GM19468 (cell line): ENCODE results near the gene NEK11.
"Not testable (repeated sequence)": the region's sequence is repeated elsewhere in the genome, so short reads cannot be mapped to it uniquely, and the experiment has no call there.

Experiments
- ATAC-seq: cut with Tn5 transposase; IDR thresholded peaks from one replicate; pipeline ENCODE4 v1.9.1; 2021; ENCODE audit warnings: mild to moderate bottlenecking, moderate library complexity, moderate number of reproducible peaks; ENCODE audit not compliant: unreplicated experiment; ENCODE audit errors: extremely low read depth

NEK11 gene

DNA sequence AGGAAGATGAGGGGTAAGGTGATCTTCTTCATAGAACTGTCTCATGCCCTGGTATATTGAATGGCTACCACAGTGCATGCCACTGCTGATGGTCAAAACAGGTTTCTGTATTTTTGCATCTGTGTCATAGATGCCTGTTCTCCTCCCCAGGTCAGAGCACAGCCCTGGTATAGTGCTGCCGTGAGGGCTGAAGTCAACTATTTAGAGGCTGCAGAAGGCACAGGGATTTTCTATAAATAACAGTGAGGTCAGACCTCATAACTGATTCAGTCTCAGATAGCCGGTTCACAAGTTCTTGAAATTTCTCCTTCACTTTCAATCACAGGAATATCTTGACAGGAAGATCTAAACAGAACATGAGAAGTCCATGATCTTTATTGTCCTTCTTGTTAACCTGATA lies 255.7 kb downstream of the NEK11 start:
- ATAC-seq, result no peak

DNA sequence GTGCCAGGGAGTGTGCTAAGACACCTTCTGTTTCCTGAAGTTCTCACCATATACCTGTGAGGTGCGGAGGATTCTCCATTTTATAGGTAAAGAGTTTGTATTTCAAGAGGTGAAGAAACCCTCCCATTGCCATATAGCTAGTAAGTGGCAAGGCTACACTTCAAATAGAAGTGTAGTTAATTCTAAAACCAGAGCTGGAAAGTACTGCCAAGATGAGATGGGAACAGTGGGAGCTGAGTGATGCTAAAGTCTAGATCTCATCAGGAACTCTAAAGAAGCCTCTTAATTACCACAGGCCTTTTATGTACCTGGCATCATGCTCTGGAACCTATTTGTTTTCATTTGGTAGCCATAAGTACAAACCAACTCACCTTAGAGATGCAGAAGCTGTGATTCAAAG lies 256.3 kb downstream of the NEK11 start:
- ATAC-seq, result no peak

GRCh38 chr3:131283862-131284261 lies 257.2 kb downstream of the NEK11 start:
- no peak for ATAC-seq

- no peak for ATAC-seq
These were observed 257.6 kb downstream of the NEK11 start for GRCh38 chr3:131284302-131284701.

GRCh38 chr3:131285456-131285855 lies 258.8 kb downstream of the NEK11 start:
- no peak for ATAC-seq

GRCh38 chr3:131299836-131300235 lies 273.2 kb downstream of the NEK11 start:
- no peak for ATAC-seq

- no peak for ATAC-seq
These were observed 277.2 kb downstream of the NEK11 start for GRCh38 chr3:131303848-131304247.

- ATAC-seq, result no peak
These were observed 278.2 kb downstream of the NEK11 start for GRCh38 chr3:131304890-131305289.

DNA sequence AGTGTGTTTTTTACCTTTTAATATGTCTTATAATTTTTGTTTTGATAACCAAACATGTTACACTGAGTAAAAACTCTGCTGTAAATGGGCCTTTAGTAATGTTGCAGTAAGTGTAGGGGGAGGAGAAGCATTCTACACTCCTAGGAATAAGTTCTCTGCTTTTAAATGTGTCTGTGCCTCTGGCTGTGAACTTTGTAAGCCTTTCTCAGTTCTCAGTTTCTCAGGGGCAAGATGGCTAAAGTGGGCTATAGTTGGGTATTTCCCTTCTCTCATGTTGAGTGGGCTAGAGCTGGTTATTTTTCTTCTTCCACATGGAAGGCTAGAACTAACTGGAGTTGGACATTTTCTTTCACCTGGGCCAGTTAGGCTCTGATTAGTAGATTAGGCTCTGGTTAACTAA lies 279.6 kb downstream of the NEK11 start:
- ATAC-seq, result no peak

- no peak for ATAC-seq
These were observed 287.6 kb downstream of the NEK11 start for GRCh38 chr3:131314318-131314717.

DNA sequence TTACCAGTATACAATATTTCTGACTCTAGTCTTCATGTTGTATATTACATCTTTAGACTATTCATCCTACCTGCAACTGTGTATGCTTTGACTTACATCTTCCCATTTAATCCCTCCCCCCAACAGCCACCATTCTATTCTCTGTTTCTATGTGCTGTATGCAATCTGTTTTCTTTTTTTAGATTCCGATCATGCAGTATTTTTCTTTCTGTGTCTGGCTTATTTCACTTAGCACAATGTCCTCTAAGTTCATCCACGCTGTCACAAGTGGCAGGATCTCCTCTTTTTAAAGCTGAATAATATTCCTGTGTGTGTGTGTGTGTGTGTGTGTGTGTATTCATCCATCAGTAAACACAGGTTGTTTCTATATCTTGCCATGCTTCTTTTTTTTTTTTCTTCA lies 288.5 kb downstream of the NEK11 start:
- ATAC-seq, result no peak

- no peak for ATAC-seq
These were observed 291.0 kb downstream of the NEK11 start for GRCh38 chr3:131317667-131318066.

- ATAC-seq, result no peak
These were observed 296.3 kb downstream of the NEK11 start for GRCh38 chr3:131323014-131323413.

- ATAC-seq, result no peak
These were observed 297.1 kb downstream of the NEK11 start for GRCh38 chr3:131323792-131324191.

DNA sequence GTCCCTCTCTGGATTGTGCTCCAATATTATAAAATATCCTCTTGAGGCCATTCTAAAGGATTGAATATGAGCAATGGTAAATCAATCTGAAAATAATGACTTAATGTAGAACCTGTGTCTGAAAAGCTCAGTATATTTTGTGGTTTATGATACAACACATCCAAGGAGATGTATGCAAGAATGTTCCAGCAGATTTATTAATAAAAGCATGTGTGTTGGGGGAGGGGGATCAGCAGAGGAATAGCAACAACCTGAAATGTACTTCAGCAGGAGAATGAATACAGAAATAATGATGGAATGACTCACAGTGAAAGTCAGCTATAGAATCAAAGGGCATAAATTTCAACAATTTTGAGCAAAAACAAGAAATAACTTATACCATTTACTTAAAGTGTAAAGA lies 298.2 kb downstream of the NEK11 start:
- ATAC-seq, result no peak

DNA sequence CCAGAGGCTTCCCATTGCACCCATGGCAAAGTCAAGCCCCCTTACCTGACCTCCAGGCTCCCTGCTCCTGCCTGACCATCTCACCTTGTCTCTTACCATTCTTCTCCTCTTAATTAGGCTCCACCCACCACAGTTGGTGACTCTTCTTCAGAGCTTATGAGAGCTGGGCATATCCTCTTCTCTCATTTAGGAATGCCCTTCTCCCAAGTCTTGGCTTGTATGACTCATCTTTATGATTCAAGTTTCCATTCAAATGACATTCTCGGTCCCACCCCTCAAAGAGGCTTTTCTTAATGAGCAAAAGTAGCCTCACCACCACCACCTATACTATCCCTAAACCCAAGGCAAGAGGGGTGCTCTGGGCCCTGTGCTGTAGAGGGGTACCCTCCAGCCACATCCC lies 299.6 kb downstream of the NEK11 start:
- ATAC-seq, result no peak

DNA sequence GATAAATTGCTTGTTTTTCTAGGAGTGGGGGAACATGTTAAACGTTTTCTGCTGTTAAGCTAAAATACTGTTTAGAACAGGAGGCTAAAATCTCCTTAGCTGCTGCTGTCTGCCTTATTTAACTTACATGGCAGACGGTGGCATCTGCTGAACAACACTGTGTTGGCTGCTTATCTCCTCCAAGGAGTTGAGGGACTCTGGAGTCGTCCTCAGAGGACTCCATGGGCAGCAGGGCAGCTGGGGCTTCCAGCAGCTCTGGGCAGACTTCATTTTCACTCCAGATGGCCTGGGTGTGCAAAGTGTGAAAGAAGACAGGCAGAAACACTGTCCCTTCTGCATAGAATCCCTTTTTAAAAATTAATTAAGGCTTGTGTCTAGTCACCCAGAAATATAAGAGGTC lies 302.0 kb downstream of the NEK11 start:
- no peak for ATAC-seq

- ATAC-seq, result no peak
These were observed 303.1 kb downstream of the NEK11 start for GRCh38 chr3:131329774-131330173.

DNA sequence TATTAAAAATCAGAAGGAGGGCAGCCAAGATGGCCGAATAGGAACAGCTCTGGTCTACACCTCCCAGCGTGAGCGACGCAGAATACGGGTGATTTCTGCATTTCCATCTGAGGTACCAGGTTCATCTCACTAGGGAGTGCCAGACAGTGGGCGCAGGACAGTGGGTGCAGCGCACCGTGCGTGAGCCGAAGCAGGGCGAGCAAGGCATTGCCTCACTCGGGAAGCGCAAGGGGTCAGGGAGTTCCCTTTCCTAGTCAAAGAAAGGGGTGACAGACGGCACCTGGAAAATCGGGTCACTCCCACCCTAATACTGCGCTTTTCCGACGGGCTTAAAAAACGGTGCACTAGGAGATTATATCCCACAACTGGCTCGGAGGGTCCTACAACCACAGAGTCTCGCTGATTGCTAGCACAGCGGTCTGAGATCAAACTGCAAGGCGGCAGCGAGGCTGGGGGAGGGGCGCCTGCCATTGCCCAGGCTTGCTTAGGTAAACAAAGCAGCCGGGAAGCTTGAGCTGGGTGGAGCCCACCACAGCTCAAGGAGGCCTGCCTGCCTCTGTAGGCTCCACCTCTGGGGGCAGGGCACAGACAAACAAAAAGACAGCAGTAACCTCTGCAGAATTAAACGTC lies 304.9 kb downstream of the NEK11 start:
- not testable (repeated sequence) for ATAC-seq

GRCh38 chr3:131338948-131339640 lies 312.4 kb downstream of the NEK11 start:
- no peak for ATAC-seq

DNA sequence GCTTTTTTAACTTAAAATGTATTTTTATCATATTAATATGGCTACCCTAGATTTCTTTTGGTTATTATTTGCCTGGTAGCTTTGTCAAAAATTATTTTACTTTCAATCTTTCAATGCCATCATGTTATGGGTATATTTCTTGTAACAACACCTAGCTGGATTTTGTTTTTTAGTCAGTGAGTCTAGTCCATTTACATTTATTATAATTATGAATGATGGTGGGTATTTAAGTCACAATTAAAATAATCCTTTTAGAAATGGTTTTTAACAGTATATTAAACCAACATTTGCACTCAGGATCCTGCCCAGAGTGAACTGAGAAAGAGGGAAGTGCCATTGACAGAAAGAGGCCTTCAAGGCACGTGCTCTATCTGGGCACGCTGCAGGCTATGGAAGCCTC lies 315.1 kb downstream of the NEK11 start:
- no peak for ATAC-seq

DNA sequence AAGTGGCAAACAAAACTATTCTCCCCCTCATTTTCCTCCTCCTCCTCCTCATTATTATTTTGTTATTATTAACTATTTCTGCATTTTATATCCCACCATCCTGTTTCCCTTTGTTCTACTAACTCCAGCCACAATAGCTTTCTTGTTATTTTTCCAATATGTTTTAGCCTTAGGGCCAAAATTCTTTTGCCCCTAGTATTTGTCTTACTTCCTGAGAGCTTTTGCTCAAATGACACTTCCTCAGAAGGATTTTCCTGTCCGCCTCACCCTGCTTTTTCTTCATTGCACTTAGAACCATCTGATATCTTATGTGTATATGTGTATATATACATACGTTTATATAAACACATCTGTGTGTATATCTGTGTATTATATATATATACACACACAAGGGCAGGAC lies 322.2 kb downstream of the NEK11 start:
- no peak for ATAC-seq
